Hepatocyte (in vitro differentiated cells): Measurements from ENCODE around the gene HYI.

Experiments used
- EZH2 ChIP-seq: fragments of 200-600 bp; sonication (generic); IDR thresholded peaks from 2 replicates; pipeline ENCODE4 v1.6.1; 2016; ENCODE audit warnings: antibody characterized with exemption, mild to moderate bottlenecking, borderline replicate concordance
- TF ChIP-seq, protein P1 (sequence below): fragments of 200-600 bp; sonication (generic); IDR thresholded peaks from 2 replicates; pipeline ENCODE4 v1.5.1; 2016; ENCODE audit warnings: antibody characterized with exemption, mild to moderate bottlenecking; ENCODE audit not compliant: poor library complexity

DNA sequence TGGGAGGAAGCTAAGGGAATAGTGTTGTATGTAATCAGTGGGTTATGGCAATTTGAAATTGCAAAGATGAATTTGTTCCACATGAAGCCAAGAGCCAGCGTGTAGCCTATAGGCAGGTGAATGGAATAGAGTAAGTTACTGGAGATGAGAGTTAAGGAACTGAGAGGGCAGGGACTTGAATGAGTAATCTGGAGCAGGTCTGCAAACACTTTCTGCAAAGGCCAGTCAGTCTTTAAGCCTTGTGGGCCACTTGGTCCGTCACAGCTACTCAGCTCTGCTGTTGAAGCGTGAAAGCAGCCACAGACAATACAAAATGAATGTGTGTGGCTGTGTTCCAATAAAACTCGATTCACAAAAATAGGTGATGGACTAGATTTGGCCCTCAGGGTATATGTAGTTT, 34.9 kb downstream of the HYI start:
- TF ChIP-seq, protein P1, sequence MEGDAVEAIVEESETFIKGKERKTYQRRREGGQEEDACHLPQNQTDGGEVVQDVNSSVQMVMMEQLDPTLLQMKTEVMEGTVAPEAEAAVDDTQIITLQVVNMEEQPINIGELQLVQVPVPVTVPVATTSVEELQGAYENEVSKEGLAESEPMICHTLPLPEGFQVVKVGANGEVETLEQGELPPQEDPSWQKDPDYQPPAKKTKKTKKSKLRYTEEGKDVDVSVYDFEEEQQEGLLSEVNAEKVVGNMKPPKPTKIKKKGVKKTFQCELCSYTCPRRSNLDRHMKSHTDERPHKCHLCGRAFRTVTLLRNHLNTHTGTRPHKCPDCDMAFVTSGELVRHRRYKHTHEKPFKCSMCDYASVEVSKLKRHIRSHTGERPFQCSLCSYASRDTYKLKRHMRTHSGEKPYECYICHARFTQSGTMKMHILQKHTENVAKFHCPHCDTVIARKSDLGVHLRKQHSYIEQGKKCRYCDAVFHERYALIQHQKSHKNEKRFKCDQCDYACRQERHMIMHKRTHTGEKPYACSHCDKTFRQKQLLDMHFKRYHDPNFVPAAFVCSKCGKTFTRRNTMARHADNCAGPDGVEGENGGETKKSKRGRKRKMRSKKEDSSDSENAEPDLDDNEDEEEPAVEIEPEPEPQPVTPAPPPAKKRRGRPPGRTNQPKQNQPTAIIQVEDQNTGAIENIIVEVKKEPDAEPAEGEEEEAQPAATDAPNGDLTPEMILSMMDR, result no peak
- no peak for TF ChIP-seq EZH2
